Stimulated activated CD8-positive, alpha-beta memory T cell treated with anti-CD3 and anti-CD28 coated beads, Interleukin-12 subunit alpha, Interleukin-12 subunit beta, amount 100 ng/mL, for 1 hour (primary cell): ENCODE data around the gene NAT10.

Experiments
- DNase-seq: peaks from one replicate; pipeline ENCODE4 v3.0.0-alpha.2; 2020; ENCODE audit warnings: low read depth

NAT10 gene

GRCh38 chr11:34190192-34191139 is 85.0 kb downstream of the NAT10 start:
- DNase-seq: no peak

- DNase-seq: no peak
These were observed 86.1 kb downstream of the NAT10 start for GRCh38 chr11:34191578-34191977.

GRCh38 chr11:34192481-34193401 is 87.3 kb downstream of the NAT10 start:
- DNase-seq: no peak

- no peak for DNase-seq
These were observed 89.3 kb downstream of the NAT10 start for GRCh38 chr11:34194576-34195335.
